GM13976 (cell line): ENCODE measurements around the gene CHD2.

Experiments
- DNase-seq: peaks from one replicate; pipeline ENCODE4 v3.0.0; 2012; ENCODE audit warnings: low spot score
- in situ Hi-C: fragments of 300-500 bp; cut with MboI; formaldehyde crosslinking; loops from one replicate; pipeline ENCODE4 v1.12.0; 2022; ENCODE audit warnings: low sequenced_read_pairs, mixed read lengths, inconsistent platforms; ENCODE audit not compliant: unreplicated experiment
- TF ChIP-seq, protein P1 (sequence below): IDR thresholded peaks from 2 replicates; pipeline ENCODE4 v1.5.1; 2012; ENCODE audit warnings: borderline replicate concordance, mild to moderate bottlenecking; ENCODE audit not compliant: insufficient read depth; ENCODE audit errors: extremely low read depth, missing control alignments, control extremely low read depth

Gene CHD2

DNA sequence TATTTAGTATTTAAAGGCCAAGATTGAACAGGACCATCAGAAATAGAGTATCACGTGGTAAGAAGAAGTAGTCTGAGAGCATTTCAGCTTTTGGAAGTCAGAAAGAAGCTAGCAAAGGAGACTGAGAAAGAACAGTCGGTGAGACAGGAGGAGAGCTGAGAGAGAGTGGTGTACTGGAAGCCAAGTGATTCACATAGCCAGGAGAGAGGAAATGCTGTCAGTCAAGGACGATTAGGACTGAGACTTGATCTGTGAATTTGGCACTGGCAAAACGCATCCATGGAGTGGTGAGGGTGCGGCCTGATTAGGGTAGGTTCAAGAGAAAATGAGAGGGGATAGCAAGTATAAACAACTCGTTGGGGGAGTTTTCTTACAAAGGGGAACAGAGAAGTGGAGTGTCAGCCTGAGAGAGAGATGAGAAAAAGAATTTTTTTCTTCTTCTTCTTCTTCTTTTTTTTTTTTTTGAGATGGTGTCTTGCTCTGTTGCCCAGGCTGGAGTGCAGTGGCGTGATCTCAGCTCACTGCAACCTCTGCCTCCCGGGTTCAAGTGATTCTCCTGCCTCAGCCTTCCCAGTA, 44.9 kb downstream of the CHD2 start:
- in situ Hi-C loops: no loop called here
- DNase-seq: no peak
- TF ChIP-seq, protein P1, sequence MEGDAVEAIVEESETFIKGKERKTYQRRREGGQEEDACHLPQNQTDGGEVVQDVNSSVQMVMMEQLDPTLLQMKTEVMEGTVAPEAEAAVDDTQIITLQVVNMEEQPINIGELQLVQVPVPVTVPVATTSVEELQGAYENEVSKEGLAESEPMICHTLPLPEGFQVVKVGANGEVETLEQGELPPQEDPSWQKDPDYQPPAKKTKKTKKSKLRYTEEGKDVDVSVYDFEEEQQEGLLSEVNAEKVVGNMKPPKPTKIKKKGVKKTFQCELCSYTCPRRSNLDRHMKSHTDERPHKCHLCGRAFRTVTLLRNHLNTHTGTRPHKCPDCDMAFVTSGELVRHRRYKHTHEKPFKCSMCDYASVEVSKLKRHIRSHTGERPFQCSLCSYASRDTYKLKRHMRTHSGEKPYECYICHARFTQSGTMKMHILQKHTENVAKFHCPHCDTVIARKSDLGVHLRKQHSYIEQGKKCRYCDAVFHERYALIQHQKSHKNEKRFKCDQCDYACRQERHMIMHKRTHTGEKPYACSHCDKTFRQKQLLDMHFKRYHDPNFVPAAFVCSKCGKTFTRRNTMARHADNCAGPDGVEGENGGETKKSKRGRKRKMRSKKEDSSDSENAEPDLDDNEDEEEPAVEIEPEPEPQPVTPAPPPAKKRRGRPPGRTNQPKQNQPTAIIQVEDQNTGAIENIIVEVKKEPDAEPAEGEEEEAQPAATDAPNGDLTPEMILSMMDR: no peak

DNA sequence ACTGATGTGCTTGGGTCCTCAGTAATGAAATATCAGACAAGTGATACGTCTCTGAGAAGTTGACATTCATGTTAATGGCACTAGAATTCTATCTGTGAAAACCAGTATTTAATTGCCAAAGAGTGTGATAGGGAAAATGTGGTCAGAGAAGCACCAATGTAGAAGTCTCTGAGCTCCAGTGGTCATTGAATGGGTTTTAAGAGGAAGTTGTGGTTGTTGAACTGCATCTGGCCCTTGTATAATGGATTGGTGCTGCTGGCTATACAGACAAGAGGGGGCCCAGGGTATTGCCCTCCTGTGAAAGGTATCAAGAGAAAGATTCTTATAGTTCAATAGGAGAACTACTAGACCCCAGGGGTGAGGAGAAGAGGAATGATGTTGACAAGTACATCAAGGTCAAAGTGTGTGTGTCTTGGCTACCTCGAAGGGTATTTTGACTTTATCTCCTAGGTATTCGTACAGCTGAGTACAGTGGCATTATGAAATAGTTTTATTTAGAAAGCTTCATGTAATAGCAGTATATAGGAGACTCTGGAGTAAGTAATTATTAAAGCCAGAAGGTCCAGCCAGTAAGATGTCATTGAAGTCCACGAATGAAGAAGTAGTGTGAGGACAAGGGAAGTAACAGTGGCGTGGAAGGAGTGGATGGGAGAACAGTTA, 47.1 kb downstream of the CHD2 start:
- TF ChIP-seq, protein P1: no peak
- no peak for DNase-seq
- in situ Hi-C loops: no loop called here

DNA sequence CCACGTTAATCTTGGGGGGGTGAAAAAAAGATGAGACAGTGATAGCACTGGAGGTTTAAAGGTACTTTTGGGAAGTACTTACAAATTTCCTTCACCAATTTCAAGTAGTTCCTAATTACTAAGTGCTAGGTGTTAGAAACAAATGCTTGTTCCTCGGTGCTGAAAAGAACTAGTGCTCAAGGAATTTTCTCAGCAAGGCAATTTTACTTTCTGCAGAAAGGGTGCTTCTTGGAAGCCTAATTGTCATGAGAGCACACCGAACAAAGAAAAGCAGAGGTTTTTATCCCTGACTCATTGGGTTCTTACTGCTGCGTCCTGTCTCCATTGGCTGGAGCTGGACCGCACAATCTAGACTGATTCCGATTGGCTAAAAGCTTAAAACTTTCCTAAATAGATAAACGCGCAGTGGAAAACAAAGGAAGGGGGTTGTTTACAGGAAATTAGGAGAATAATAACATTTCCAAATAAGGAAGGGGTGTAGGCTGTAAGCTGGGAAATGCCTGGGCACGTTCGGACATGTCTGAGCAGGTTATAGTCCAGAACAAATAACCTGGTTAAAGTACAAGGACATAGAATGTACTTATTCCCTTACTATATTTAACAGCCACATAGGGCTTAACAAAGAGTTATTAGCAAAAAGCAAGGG, 49.6 kb downstream of the CHD2 start:
- TF ChIP-seq, protein P1: no peak
- DNase-seq: no peak
- in situ Hi-C loops: no loop called here

DNA sequence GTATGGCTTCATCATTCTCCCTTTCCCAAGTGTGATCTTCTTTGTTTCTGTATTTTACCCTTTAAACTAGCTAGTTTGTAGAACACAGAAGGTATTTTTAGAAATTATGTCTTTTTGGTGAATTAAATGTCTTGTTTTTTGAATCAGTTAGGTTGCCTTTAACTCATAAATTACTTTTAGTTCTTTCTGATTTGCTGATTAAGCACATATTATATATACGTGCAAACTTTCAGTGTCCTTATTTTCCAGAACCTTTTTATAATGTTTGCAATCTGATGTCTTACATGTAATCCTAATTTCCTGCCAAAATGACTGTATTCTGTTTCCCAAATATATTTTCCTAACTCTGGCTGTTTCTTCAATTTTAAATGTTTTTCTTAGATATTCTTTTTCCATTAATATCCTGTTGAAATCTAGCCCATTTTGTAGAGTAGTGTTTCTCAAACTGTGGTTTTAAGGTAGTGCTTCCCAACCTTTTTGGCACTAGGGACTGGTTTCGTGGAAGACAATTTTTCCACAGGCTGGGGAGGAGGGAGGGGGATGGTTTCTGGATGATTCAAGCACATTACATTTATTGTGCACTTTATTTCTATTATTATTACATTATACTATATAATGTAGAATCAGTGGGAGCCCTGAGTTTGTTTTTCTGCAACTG, 51.8 kb downstream of the CHD2 start:
- DNase-seq: no peak
- TF ChIP-seq, protein P1: no peak
- in situ Hi-C loops: no loop called here

DNA sequence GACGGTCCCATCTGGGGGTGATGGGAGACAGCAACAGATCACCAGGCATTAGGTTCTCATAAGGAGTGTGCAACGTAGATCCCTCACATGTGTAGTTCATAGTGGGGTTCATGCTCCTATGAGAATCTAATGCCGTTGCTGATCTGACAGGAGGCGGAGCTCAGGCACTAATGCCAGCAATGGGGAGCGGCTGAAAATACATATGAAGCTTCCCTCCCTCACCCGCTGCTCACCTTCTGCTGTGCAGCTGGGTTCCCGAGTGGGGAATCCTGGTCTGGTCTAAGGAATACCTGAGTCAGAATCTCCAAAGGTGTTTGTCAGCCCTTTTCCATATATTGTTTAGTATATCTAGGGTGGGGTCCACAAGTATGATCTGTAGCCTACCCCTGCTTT, 52.3 kb downstream of the CHD2 start:
- no peak for DNase-seq
- in situ Hi-C loops: no loop called here
- TF ChIP-seq, protein P1: no peak

DNA sequence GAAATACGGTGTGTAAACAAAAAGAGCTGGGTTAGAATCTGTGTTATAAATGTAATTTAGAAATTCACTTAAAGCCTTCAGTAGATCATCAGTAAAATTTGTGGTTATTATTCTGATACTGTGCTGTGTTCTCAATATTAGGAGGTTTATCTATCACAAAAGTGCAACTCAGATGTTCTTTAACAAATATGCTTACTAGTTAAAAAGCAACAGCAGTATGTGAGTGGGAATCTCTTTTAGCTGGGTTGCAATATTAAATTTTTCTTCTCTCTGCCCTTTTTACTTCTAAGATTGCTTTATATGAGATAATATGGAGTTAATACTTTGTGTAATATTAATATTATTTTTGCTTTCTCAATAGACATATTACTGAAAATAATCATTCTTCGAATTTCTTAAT, 53.4 kb downstream of the CHD2 start:
- DNase-seq: no peak
- TF ChIP-seq, protein P1: no peak
- in situ Hi-C loops: no loop called here
